H1 (cell line): ENCODE results near the gene ADGRD2.

Source experiments
- POLR2A ChIP-seq, 2 experiments: IDR thresholded peaks; 1 replicate in 1 of 2; 2 replicates in 1 of 2; pipeline ENCODE4 v1.6.1; 2011; ENCODE audit warnings: low read depth in 2 of 2, low read length in 2 of 2, mild to moderate bottlenecking in 2 of 2; ENCODE audit errors: control extremely low read depth in 1 of 2
- TF ChIP-seq, protein P1 (sequence below): IDR thresholded peaks from 2 replicates; pipeline ENCODE4 v1.6.1; 2011; ENCODE audit warnings: low read length, improper control_type of control experiment
- TF ChIP-seq, protein P2 (sequence below), 3 experiments: IDR thresholded peaks; 1 replicate in 2 of 3; 2 replicates in 1 of 3; pipeline versions ENCODE4 v1.5.1 to v1.6.1; 2011; ENCODE audit warnings: low read length in 3 of 3, mild to moderate bottlenecking in 3 of 3, inconsistent platforms in 2 of 3, low read depth in 1 of 3, moderate library complexity in 1 of 3; ENCODE audit not compliant: insufficient read depth in 1 of 3; ENCODE audit errors: control extremely low read depth in 1 of 3

DNA sequence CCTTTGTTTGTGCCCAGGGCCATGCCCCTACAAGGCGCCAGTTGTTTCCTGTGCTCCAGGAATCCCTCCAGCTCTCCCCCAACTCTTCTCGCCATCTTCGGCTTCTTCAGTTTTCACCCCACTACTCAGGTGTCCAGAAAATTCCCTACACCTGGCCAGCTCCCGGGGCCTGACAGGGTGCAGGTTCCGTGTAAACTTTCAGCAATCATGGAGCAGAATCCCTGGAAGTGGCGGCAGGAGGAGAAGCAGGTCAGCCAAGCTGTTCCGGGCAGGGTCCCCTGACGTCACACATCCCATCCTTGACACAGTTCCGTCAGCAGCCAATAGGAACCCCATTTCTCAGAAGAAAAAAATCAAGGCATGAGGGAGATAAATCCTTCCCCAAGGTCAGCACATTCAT, 12.2 kb upstream of the ADGRD2 start:
- no peak for TF ChIP-seq POLR2A (IDR thresholded peaks at IDR 0.05; ENCODE audit: control extremely low read depth in 1 of 2, low read depth in 2 of 2, low read length in 2 of 2)
- TF ChIP-seq, protein P1, sequence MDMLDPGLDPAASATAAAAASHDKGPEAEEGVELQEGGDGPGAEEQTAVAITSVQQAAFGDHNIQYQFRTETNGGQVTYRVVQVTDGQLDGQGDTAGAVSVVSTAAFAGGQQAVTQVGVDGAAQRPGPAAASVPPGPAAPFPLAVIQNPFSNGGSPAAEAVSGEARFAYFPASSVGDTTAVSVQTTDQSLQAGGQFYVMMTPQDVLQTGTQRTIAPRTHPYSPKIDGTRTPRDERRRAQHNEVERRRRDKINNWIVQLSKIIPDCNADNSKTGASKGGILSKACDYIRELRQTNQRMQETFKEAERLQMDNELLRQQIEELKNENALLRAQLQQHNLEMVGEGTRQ, result no peak
- TF ChIP-seq, protein P2, sequence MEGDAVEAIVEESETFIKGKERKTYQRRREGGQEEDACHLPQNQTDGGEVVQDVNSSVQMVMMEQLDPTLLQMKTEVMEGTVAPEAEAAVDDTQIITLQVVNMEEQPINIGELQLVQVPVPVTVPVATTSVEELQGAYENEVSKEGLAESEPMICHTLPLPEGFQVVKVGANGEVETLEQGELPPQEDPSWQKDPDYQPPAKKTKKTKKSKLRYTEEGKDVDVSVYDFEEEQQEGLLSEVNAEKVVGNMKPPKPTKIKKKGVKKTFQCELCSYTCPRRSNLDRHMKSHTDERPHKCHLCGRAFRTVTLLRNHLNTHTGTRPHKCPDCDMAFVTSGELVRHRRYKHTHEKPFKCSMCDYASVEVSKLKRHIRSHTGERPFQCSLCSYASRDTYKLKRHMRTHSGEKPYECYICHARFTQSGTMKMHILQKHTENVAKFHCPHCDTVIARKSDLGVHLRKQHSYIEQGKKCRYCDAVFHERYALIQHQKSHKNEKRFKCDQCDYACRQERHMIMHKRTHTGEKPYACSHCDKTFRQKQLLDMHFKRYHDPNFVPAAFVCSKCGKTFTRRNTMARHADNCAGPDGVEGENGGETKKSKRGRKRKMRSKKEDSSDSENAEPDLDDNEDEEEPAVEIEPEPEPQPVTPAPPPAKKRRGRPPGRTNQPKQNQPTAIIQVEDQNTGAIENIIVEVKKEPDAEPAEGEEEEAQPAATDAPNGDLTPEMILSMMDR (IDR thresholded peaks at IDR 0.05; ENCODE audit: control extremely low read depth in 1 of 3, insufficient read depth in 1 of 3, low read depth in 1 of 3, low read length in 3 of 3), result no peak
